GM18505 (cell line): ENCODE measurements around the gene YIF1A.
"Not testable (repeated sequence)": the region's sequence is repeated elsewhere in the genome, so short reads cannot be mapped to it uniquely, and the experiment has no call there.

Experiments used
- ATAC-seq: cut with Tn5 transposase; IDR thresholded peaks from one replicate; pipeline ENCODE4 v1.9.1; 2021; ENCODE audit not compliant: unreplicated experiment
- POLR2A ChIP-seq: IDR thresholded peaks from 4 replicates; pipeline ENCODE4 v1.6.1; 2011; ENCODE audit warnings: borderline replicate concordance; ENCODE audit not compliant: insufficient read depth, insufficient read length; ENCODE audit errors: extremely low read depth

Gene YIF1A

GRCh38 chr11:66311470-66311964 is 22.6 kb upstream of the YIF1A start:
- no peak for TF ChIP-seq POLR2A
- ATAC-seq, result no peak

GRCh38 chr11:66310803-66311440 is 22.0 kb upstream of the YIF1A start:
- ATAC-seq, result not testable (repeated sequence)

GRCh38 chr11:66310324-66310723 is 21.4 kb upstream of the YIF1A start:
- no peak for TF ChIP-seq POLR2A

GRCh38 chr11:66309475-66309874 is 20.5 kb upstream of the YIF1A start:
- ATAC-seq, result no peak
- TF ChIP-seq POLR2A, result no peak

More at GRCh38 chr11:66310324-66310723, 21.4 kb upstream of the YIF1A start:
- no peak for ATAC-seq

- no peak for TF ChIP-seq POLR2A
- ATAC-seq, result no peak
Measured at GRCh38 chr11:66302656-66303055, 13.7 kb upstream of the YIF1A start.

- no peak for TF ChIP-seq POLR2A
- ATAC-seq, result no peak
Measured at GRCh38 chr11:66299186-66299585, 10.2 kb upstream of the YIF1A start.

GRCh38 chr11:66297610-66298009 is 8.7 kb upstream of the YIF1A start:
- ATAC-seq, result no peak
- no peak for TF ChIP-seq POLR2A

GRCh38 chr11:66294626-66295620 is 6.0 kb upstream of the YIF1A start:
- no peak for ATAC-seq
- TF ChIP-seq POLR2A, result no peak

GRCh38 chr11:66293777-66294625 is 5.1 kb upstream of the YIF1A start:
- ATAC-seq, result no peak
- TF ChIP-seq POLR2A, result no peak

GRCh38 chr11:66293352-66293751 is 4.4 kb upstream of the YIF1A start:
- no peak for ATAC-seq
- TF ChIP-seq POLR2A, result no peak

GRCh38 chr11:66292543-66293332 is 3.8 kb upstream of the YIF1A start:
- ATAC-seq, result no peak
- TF ChIP-seq POLR2A, result no peak

- no peak for ATAC-seq
- TF ChIP-seq POLR2A, result no peak
Measured at GRCh38 chr11:66291706-66292542, 3.0 kb upstream of the YIF1A start, which contains the start of gene TMEM151A. TSS of gene TMEM151A (plus strand) at chr11:66291894. CDS start at chr11:66292014, 120 bp downstream.

- no peak for TF ChIP-seq POLR2A
- ATAC-seq, result no peak
Measured at GRCh38 chr11:66291303-66291705, 2.4 kb upstream of the YIF1A start.
